ENCODE data around the gene NEB.
"Not testable (repeated sequence)": the region's sequence is repeated elsewhere in the genome, so short reads cannot be mapped to it uniquely, and the experiment has no call there.

Gene NEB

DNA sequence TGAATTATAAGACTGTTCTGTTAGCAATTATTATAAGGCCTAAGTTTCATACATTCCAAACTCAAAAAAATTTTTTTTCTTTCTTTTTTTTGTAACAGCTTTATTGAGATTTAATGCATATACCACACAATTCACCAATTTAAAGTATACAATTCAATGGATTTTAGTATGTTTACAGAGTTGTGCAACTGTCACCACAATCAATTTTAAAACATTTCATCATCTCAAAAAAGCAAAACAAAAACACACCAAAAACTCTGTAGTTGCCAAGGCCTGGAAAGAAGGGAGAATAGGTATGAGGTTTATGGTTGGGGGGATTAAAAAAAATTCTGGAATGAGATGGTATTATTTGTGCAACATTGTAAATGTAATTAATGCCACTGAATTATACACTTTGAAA, 36.1 kb downstream of the NEB start:
- DNase-seq = not testable (repeated sequence)

GRCh38 chr2:151695778-151696177, 38.5 kb downstream of the NEB start:
- no peak for DNase-seq

GRCh38 chr2:151691631-151692030, 42.6 kb downstream of the NEB start:
- DNase-seq = no peak

DNA sequence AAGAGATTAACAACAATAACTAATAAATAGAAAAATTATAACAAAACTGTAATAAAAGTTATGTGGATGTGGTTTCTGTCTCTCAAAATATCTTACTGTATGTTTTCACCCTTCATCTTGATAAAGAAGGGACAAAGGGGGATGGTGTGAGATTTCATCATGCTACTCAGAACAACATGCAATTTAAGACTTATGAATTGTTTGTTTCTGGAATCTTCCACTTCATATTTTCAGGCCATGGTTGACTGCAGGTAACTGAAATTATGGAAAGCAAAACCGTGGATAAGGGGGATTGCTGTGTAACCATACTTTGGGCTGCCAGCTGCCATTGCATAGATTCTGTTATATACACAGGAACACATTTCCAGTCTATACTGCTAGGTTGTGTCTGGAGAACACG, 45.6 kb downstream of the NEB start:
- no peak for DNase-seq

DNA sequence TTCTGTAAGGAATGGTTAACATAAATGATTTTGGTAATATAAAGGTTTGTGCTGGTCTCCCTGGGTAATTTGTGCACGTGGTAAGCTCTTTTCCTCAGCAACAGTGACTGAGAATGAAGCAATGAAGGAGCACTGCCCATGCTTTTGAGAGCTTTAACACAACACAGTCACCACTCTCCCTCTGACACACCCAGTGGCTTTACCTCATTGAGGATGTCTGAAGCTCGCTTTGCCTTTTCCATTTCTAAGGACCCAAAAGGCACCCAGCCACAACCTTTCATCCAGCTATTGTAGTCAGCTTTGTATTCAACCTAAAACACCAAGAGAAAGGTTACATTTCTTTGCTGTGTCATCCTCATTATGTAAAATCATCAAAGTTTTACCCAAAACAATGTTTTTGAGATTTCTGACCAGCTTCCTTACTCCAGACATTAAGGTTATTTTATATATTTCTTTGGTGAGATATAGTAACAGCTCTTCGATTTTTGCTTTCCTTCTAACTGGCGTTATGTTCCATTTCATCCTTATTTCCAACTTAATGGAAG, 51.7 kb downstream of the NEB start:
- no peak for DNase-seq

DNA sequence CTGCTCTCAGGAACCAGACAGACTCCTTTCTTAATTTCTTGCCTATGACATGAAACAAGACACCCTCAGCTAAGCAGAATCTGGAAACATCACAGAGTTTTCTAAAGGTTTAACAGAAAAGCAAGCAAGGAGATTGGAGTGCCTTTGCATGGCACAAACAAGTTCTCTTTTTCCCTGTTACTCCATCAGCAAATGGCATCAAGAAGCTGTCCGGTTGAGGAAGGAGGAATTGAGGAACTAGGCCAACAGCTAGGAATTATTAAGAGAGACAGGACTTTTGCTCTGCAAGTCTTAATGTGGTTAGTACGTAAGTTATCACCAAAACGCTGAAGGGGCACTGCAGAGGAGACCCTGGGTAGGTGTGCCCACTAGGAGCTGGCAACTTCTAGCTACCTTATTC, 53.2 kb downstream of the NEB start:
- DNase-seq = no peak

DNA sequence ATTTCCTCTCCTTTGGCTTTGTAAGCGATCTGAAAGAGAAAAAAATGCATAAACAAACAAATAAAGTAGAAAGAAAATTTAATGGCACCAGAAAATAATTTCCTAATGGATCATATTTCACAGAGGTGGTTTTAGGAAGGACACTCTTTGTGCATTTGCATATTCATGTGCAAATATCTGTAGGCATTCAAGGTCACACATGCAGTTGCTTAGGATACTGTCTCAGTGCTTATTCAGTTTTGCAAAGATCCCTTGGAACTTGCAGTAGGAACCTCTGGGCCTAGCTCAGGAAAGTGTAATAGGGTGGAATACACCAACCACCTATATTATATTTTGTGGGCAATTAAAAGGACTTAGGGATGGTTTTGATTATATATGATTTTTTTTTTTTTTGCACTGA, 54.3 kb downstream of the NEB start:
- DNase-seq = no peak

DNA sequence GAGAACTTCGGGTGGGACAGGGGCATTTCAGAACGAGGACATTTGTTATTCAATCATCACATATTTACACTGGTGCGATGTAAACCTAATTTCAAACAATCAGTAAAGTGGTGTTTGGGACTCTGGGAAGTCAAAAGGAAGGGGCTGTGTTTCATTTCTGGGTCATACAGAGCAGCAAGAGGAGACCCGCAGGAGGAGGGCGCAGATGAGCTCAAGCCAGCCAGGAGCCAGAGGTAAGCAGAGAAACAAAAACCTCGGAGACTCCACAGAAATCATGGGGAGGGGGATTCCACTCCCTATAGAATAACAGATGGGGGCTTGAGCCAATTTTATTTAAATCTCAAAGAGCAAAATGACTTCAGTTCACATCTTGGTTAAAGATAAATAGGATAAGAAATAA, 55.4 kb downstream of the NEB start:
- DNase-seq = no peak

- DNase-seq = no peak
Measured at GRCh38 chr2:151673016-151673415, 61.3 kb downstream of the NEB start.

- DNase-seq = no peak
Measured at GRCh38 chr2:151672277-151672676, 62.0 kb downstream of the NEB start.

- no peak for DNase-seq
Measured at GRCh38 chr2:151670846-151671597, 63.3 kb downstream of the NEB start.

DNA sequence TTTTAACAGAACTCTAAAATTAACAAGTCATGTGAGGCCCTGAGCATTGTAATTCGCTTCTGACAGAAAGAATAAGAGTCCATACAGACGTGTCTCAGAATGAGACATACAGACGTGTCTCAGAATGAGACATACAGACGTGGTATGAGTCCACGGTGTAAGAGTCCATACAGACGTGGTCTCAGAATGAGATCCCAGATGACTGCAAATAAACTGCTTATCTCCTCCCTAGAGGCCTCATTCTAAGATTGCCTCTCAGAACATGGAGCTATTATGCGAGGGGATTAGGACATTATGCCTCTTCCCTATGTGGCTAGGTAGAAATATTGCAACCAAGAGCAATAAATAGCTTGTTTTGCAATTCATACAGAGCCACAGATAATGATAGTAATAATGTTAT, 63.9 kb downstream of the NEB start:
- no peak for DNase-seq

- DNase-seq = no peak
Measured at GRCh38 chr2:151669585-151670081, 64.6 kb downstream of the NEB start.

DNA sequence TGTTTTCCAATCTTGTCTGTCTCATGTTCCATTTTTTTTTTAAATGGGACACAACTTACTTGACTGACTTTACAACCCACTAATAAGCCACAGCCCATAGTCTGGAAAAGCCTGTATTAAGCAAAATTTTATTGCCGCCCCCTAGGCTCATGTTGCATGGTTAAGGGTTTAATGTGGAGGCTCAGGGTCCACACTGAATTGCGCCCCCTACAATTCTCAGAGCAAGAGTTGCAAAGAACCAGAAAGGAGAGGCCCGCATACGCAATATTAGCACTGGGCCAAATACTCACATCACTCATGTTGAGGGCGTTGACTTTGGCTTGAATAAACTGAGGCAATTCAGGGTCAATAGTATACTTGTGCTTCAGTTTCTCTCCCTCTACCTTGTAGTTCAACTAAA, 65.5 kb downstream of the NEB start:
- no peak for DNase-seq

DNA sequence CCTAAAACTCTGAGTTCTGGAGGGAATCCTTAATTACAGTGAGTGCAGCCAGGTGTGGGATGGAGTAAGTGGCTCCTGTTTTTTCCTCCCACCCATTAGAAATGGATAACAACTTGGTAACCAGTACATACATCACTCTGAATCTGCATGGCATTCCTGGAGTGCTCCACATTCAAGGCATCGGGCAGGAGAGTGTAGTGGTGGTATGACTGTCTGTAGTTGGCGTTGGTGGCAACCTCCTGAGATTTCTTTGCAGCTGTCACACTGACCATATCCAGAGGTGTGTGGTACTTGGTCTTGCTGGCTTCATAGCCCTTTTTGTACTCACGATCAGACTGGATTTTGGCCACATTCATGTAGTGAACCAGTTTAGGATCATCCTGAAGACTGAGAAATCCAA, 68.3 kb downstream of the NEB start:
- DNase-seq = no peak

- DNase-seq = no peak
Measured at GRCh38 chr2:151664520-151664919, 69.8 kb downstream of the NEB start.

DNA sequence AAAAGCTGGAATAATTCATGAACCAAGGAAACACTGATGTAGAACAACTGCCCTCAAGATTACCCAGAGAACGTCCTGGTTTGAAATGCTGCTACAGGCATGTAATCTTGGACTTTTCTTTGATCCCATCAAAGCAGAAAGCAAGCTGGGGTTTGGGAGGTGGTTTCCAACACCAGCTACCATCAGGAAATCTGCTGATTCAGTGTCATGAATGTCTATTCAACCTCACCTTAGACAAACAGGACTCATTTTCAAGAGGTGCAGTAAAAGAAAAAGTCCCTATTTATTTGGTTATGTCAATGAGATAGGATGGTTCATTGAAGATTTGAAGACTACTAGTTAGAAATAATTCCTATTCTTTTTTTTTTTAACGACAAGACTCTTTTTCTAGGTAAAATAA, 72.7 kb downstream of the NEB start:
- DNase-seq = no peak

- no peak for DNase-seq
Measured at GRCh38 chr2:151658081-151658480, 76.2 kb downstream of the NEB start.

- DNase-seq = no peak
Measured at GRCh38 chr2:151657667-151658076, 76.6 kb downstream of the NEB start.

DNA sequence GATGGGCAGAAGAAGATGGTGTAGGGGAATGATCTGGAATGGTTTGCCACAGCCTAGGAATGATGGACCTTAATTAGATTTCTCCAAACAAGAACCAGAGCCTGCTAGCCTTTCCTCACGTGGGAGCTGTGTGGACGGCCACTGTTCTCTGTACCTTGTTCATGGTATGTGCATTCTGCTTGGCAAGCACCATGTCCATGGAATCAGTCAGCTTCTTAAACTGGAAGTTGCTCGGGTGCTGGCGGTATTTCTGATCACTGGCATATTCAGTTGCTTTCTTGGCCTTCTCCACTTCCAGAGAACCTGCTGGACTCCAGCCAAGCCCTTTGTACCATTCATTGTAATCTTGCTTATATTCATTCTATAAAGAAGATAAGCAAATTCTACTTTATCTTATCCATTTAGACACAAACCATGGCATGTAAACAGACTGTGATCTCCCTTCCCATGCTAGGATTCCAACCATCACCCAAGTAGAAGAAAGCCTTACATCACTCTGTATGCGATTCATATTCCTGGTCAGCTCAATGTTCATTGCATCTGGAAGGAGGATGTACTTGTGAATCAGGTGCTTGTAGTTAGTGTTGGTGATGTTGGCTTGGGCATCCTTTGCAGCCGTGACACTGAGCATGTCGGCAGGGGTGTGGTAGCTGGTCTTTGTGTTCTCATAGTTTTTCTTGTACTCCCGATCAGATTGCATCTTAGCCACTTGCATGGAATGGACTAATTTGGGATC, 78.4 kb downstream of the NEB start:
- no peak for DNase-seq

DNA sequence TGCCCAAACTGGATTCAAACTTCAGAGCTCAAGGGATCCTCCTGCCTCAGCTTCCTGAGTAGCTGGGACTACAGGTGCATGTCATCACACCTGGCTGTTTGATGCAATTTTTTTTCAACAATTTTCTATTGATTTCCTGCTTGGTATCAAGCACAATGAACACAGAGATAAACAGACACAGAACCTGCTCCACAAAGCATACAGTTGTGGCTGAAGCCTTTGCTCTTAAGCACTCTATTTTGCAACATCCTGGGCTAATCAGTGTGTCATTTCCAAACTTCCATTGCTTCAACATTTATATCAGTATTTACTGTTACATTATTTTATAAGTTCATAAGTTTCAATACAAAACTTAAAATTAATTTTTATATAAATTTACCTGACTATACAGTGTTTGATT, 79.4 kb downstream of the NEB start:
- DNase-seq = no peak

GRCh38 chr2:151654085-151654484, 80.2 kb downstream of the NEB start:
- DNase-seq = no peak

DNA sequence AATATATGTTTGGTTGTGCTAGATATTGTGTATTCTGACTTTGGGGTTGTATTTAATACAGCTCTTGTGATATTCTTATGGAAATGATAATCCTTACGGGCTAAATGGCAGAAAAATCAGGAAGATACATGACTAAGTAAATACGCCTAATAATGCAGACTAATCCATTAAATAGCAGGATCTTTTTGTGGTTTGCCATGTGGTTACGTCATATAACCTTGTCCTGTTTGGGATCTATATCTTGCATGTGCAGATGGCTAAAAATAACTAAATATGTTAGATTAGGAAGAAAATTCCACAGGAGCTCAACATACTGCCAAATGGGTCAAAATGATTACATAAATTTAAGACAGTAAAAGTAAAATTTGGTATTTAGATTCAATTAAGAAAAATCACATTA, 83.0 kb downstream of the NEB start:
- DNase-seq = no peak

DNA sequence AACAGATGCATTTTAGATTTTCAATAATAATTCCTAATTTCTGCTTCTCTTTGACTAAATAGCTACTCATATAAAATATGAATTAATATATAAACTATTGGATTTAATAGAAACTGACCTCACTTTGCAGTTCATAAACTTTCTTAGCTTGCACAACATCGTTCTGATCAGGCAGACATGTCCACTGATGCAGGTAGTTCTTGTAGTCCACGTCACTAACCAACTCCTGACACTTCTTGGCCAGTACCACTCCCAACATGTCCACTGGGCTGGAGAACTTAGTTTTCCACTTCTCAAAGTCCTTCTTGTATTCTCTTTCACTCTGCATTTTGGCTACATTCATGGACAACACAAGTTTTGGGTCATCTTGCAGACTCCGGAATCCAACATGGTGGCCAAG, 83.8 kb downstream of the NEB start:
- no peak for DNase-seq
